H1 (cell line): ENCODE data around the gene CLBA1. TPM values are rescaled to one million over a fixed set of nuclear protein-coding genes. Genes with fewer than 3 reads are reported as not detected.

Experiments
- BRCA1 ChIP-seq: IDR thresholded peaks from 2 replicates; pipeline ENCODE4 v1.6.1; 2012; ENCODE audit warnings: low read depth, low read length, improper control_type of control experiment
- HDAC2 ChIP-seq, 2 experiments: fragments of 300-600 bp in 1 of 2; sonication (generic) in 1 of 2; IDR thresholded peaks; 2 replicates each; pipeline ENCODE4 v1.6.1; 2011 to 2012; ENCODE audit warnings: low read depth in 2 of 2, low read length in 2 of 2, mild to moderate bottlenecking in 2 of 2, moderate library complexity in 2 of 2, borderline replicate concordance in 1 of 2, inconsistent platforms in 1 of 2
- HDAC6 ChIP-seq: IDR thresholded peaks from one replicate; pipeline ENCODE4 v1.7.1; 2012; ENCODE audit warnings: low read depth, mild to moderate bottlenecking, inconsistent platforms, low read length, moderate library complexity
- SAP30 ChIP-seq: fragments of 300-600 bp; sonication (generic); IDR thresholded peaks from 2 replicates; pipeline ENCODE4 v1.7.1; 2012; ENCODE audit warnings: low read length, moderate library complexity, mild to moderate bottlenecking, inconsistent platforms; ENCODE audit not compliant: insufficient read depth, insufficient replicate concordance
- SIN3A ChIP-seq, 2 experiments: IDR thresholded peaks in 1 of 2; conservative IDR thresholded peaks in 1 of 2; 2 replicates each; pipeline ENCODE4 v1.6.1; 2011 to 2012; ENCODE audit warnings: low read length in 2 of 2, improper control_type of control experiment in 1 of 2, low read depth in 1 of 2, mild to moderate bottlenecking in 1 of 2
- SP1 ChIP-seq: IDR thresholded peaks from 2 replicates; pipeline ENCODE4 v1.6.1; 2011; ENCODE audit warnings: low read depth, low read length
- TAF1 ChIP-seq: IDR thresholded peaks from 2 replicates; pipeline ENCODE4 v1.6.1; 2011; ENCODE audit warnings: mild to moderate bottlenecking, low read depth, low read length
- TBP ChIP-seq: IDR thresholded peaks from 2 replicates; pipeline ENCODE4 v1.6.1; 2011; ENCODE audit warnings: low read depth, low read length, improper control_type of control experiment
- TCF12 ChIP-seq: IDR thresholded peaks from 2 replicates; pipeline ENCODE4 v1.6.1; 2011; ENCODE audit warnings: low read depth, mild to moderate bottlenecking, low read length
- polyA plus RNA-seq, 7 experiments: library from polyadenylated mRNA; depleted of rRNA in 3 of 7; stranded (reverse) in 5 of 7; unstranded in 2 of 7; fragments of >200 nt in 5 of 7; fragments of 200-250 nt in 2 of 7; gene quantifications; 1 replicate in 5 of 7; 2 replicates in 1 of 7; 4 replicates in 1 of 7; pipeline versions ENCODE4 v1.2.1 to v1.2.3, GENCODE V29; 2011 to 2013; ENCODE audit warnings: missing spikeins in 2 of 7, mixed read lengths in 2 of 7
- total RNA-seq: library from RNA; stranded (reverse); fragmentation: NEBNext Ultra II Directional; extraction: Animal tissue kit (Norgen Biotek cat#: 25700); gene quantifications from 2 replicates; pipeline ENCODE4 v1.2.1, GENCODE V29; 2021
- TF ChIP-seq, protein P1 (sequence below): IDR thresholded peaks from 2 replicates; pipeline ENCODE4 v1.6.1; 2012; ENCODE audit warnings: low read length, inconsistent platforms
- TF ChIP-seq, protein P2 (sequence below), 3 experiments: IDR thresholded peaks; 1 replicate in 2 of 3; 2 replicates in 1 of 3; pipeline versions ENCODE4 v1.5.1 to v1.6.1; 2011; ENCODE audit warnings: low read length in 3 of 3, mild to moderate bottlenecking in 3 of 3, inconsistent platforms in 2 of 3, low read depth in 1 of 3, moderate library complexity in 1 of 3; ENCODE audit not compliant: insufficient read depth in 1 of 3; ENCODE audit errors: control extremely low read depth in 1 of 3
- TF ChIP-seq, protein P3 (sequence below): IDR thresholded peaks from 2 replicates; pipeline ENCODE4 v1.6.1; 2011; ENCODE audit warnings: low read length, improper control_type of control experiment

CLBA1 gene
- total and polyA plus RNA-seq, 2 of the 8 experiments (the other 6 are each of a cell fraction or from before 2014, with no cell fraction given) = 1.6 to 2.4 TPM

DNA sequence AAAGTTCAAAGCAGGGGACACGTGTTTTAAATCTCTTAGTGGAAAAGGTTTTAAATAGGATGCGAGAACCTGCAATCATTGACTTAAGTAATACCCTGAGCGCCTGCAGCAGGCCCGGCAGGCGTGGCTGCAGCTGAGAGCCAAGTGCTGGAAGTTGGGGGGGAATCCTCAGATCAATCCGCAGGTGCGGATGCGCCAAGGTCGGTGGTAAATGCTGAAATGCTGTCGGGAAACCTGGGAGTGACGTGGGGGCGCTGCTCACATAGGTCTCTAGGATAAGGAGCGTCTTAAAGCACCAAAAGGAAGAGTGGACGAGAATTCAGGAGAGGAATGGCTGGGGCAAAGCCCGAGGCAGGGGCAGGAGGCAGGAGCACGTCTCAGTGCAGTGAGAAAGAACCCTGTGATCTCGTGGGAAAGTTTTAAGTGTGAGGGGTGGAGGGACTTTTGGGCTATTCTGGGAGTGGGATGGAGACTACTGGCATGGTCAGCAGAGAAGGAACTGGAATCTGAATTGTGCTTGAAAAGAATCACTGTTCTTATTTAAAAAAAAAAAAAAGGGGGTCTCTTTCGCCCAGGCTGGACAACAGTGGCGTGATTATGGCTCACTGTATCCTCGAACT, 36.2 kb downstream of the CLBA1 start (continued):
- TF ChIP-seq BRCA1 = no peak
- no peak for TF ChIP-seq SP1
- no peak; the same call in 1 of the 2 replicates for TF ChIP-seq TBP
- no peak for TF ChIP-seq HDAC2 (IDR thresholded peaks at IDR 0.05; ENCODE audit: borderline replicate concordance in 1 of 2, low read depth in 2 of 2, low read length in 2 of 2)
- no peak for TF ChIP-seq TCF12
- TF ChIP-seq, protein P1, sequence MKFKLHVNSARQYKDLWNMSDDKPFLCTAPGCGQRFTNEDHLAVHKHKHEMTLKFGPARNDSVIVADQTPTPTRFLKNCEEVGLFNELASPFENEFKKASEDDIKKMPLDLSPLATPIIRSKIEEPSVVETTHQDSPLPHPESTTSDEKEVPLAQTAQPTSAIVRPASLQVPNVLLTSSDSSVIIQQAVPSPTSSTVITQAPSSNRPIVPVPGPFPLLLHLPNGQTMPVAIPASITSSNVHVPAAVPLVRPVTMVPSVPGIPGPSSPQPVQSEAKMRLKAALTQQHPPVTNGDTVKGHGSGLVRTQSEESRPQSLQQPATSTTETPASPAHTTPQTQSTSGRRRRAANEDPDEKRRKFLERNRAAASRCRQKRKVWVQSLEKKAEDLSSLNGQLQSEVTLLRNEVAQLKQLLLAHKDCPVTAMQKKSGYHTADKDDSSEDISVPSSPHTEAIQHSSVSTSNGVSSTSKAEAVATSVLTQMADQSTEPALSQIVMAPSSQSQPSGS = no peak
- no peak for TF ChIP-seq HDAC6
- peak; percentile 70 for TF ChIP-seq TAF1
- TF ChIP-seq SAP30 = no peak
- TF ChIP-seq, protein P2, sequence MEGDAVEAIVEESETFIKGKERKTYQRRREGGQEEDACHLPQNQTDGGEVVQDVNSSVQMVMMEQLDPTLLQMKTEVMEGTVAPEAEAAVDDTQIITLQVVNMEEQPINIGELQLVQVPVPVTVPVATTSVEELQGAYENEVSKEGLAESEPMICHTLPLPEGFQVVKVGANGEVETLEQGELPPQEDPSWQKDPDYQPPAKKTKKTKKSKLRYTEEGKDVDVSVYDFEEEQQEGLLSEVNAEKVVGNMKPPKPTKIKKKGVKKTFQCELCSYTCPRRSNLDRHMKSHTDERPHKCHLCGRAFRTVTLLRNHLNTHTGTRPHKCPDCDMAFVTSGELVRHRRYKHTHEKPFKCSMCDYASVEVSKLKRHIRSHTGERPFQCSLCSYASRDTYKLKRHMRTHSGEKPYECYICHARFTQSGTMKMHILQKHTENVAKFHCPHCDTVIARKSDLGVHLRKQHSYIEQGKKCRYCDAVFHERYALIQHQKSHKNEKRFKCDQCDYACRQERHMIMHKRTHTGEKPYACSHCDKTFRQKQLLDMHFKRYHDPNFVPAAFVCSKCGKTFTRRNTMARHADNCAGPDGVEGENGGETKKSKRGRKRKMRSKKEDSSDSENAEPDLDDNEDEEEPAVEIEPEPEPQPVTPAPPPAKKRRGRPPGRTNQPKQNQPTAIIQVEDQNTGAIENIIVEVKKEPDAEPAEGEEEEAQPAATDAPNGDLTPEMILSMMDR (IDR thresholded peaks at IDR 0.05; ENCODE audit: control extremely low read depth in 1 of 3, insufficient read depth in 1 of 3, low read depth in 1 of 3, low read length in 3 of 3) = peak; percentile 17 to 26 (median 22)
- TF ChIP-seq SIN3A (conservative IDR thresholded peaks at IDR 0.05 in 1 of 2, IDR thresholded peaks at IDR 0.05 in 1 of 2; ENCODE audit: low read depth in 1 of 2, low read length in 2 of 2) = peak; percentile 61 to 81; a peak in 1 of 4 replicates
- TF ChIP-seq, protein P3, sequence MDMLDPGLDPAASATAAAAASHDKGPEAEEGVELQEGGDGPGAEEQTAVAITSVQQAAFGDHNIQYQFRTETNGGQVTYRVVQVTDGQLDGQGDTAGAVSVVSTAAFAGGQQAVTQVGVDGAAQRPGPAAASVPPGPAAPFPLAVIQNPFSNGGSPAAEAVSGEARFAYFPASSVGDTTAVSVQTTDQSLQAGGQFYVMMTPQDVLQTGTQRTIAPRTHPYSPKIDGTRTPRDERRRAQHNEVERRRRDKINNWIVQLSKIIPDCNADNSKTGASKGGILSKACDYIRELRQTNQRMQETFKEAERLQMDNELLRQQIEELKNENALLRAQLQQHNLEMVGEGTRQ = no peak
